Bone marrow (tissue), 2 donors: ENCODE measurements around the gene GSTM4.
"Not testable (repeated sequence)": the region's sequence is repeated elsewhere in the genome, so short reads cannot be mapped to it uniquely, and the experiment has no call there.

Source experiments
- DNase-seq, 2 donors: peaks; one replicate each; lab custom pipeline; 2025; lab: John Stamatoyannopoulos, UW

GSTM4 gene

GRCh38 chr1:109667452-109668122 lies 11.7 kb downstream of the GSTM4 start, which contains the start of gene GSTM2:
GSTM2 (plus strand) TSS chr1:109668057; CDS start chr1:109668116, 59 bp downstream.
- peak; percentile 40 to 80 for DNase-seq

- DNase-seq: no peak
Observed at GRCh38 chr1:109668123-109668775, 12.3 kb downstream of the GSTM4 start.

- DNase-seq: no peak
Observed at GRCh38 chr1:109669246-109669948, 13.5 kb downstream of the GSTM4 start.

GRCh38 chr1:109669949-109670302 lies 14.0 kb downstream of the GSTM4 start:
- not testable (repeated sequence) for DNase-seq

- no peak for DNase-seq
Observed at GRCh38 chr1:109671067-109671466, 15.2 kb downstream of the GSTM4 start.

GRCh38 chr1:109673861-109674260 lies 18.0 kb downstream of the GSTM4 start:
- DNase-seq: not testable (repeated sequence)

GRCh38 chr1:109676683-109677381 lies 20.9 kb downstream of the GSTM4 start:
- DNase-seq: not testable (repeated sequence)

- no peak for DNase-seq
Observed at GRCh38 chr1:109677459-109677858, 21.6 kb downstream of the GSTM4 start.

- not testable (repeated sequence) for DNase-seq
Observed at GRCh38 chr1:109678637-109679036, 22.7 kb downstream of the GSTM4 start.

- not testable (repeated sequence) for DNase-seq
Observed at GRCh38 chr1:109684777-109685176, 28.9 kb downstream of the GSTM4 start.

GRCh38 chr1:109685399-109685798 lies 29.5 kb downstream of the GSTM4 start:
- not testable (repeated sequence) for DNase-seq

GRCh38 chr1:109685890-109686289 lies 30.0 kb downstream of the GSTM4 start:
- DNase-seq: not testable (repeated sequence)

GRCh38 chr1:109687109-109687508 lies 31.2 kb downstream of the GSTM4 start:
- not testable (repeated sequence) for DNase-seq

- DNase-seq: no peak
Observed at GRCh38 chr1:109687641-109688499, 32.0 kb downstream of the GSTM4 start, which contains the start of gene GSTM1. GSTM1 (plus strand) TSS chr1:109687817; CDS start chr1:109687874, 57 bp downstream.

- no peak for DNase-seq
Observed at GRCh38 chr1:109689844-109690405, 34.0 kb downstream of the GSTM4 start.

- DNase-seq: no peak
Observed at GRCh38 chr1:109691759-109692158, 35.9 kb downstream of the GSTM4 start.

- DNase-seq: not testable (repeated sequence)
Observed at GRCh38 chr1:109694400-109694799, 38.5 kb downstream of the GSTM4 start.

- not testable (repeated sequence) for DNase-seq
Observed at GRCh38 chr1:109695138-109695537, 39.2 kb downstream of the GSTM4 start.

- no peak for DNase-seq
Observed at GRCh38 chr1:109697066-109697465, 41.2 kb downstream of the GSTM4 start.

- DNase-seq: not testable (repeated sequence)
Observed at GRCh38 chr1:109697861-109698260, 42.0 kb downstream of the GSTM4 start.

GRCh38 chr1:109702940-109703339 lies 47.0 kb downstream of the GSTM4 start:
- not testable (repeated sequence) for DNase-seq
